Measurements from ENCODE around the gene AANAT.

AANAT gene

DNA sequence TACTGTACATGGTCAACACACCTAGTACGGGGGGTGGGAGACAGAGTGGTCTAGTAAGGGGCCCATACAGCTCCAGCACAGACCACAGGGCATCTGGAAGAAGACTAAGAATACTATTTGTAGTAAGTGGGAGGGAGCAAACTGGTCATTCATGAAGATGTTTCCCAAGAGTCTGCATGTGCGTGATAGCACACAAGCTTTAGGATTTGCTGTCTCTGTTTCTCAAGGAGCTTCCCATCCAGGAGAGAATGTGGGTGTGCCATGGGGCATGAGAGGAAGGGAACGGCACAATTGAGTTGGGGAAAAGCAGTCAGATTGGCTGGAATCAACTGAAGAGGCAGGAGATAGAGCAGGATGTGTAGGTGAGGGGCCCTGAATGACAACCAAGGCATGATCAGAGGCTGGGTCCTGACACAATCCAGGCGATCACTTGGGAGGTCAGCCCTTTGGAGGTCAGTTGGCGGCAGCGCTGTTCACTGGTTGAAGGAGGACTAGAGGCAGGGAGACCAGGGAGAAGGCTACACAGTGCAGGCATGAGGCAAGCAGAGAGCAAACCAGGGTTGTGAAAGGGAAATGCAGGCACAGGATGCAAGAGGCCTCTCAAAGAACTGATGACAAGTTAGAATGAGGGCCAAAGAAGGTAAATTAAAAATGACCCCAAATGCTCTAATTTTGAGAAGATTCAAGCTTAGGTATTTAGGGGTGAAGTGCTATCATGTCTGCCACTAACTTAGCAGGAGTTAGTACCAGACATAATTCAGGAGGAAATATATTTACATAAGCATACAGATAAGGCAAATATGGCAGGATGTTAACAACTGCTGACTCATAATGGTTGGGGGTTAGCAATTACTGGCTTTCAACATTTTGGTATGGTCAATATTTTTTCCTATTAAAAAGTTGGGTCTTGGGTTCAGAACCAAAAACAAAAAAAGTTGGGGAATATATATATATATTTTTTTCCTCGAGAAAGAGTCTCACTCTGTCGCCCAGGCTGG, 24.8 kb upstream of the AANAT start:
- no peak for DNase-seq

DNA sequence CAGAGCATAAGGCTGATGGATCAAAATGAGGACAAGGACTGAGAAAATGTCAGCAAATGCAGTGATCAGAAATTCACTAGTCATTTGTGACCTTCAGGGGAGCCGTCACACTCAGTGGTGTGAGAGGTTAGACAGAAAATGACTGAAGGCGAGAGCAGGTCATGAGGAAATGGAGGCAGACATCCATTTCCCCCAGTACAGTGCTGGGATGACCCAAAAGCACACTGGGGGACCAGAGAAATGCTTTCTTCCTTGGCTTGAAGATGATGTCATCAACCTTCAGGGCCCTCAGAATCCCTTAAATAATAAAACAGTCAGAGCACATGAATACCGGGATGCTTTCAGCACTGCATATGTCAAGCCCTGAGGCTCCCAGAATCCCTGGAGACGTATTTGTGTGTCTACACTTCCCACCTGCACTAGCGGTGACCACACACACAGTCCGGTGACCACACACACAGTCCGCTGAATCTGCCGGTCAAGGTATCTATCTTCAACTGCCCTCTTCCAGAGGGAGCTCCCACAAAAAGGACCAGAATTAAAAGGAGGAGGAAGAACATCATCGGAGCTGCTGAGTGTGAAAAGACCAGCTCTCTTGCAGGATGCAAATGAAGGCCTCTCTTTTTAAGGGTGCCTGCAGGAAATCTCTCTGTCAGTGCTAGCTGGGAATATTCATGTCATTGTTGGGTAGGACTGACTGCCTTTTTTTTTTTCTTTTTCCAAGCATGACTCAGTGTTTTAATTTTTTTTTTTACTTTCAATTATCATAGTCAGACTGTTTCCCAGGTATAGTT, 22.7 kb upstream of the AANAT start:
- no peak for DNase-seq

- DNase-seq, result no peak
Measured at GRCh38 chr17:76445697-76446448, 21.5 kb upstream of the AANAT start.

DNA sequence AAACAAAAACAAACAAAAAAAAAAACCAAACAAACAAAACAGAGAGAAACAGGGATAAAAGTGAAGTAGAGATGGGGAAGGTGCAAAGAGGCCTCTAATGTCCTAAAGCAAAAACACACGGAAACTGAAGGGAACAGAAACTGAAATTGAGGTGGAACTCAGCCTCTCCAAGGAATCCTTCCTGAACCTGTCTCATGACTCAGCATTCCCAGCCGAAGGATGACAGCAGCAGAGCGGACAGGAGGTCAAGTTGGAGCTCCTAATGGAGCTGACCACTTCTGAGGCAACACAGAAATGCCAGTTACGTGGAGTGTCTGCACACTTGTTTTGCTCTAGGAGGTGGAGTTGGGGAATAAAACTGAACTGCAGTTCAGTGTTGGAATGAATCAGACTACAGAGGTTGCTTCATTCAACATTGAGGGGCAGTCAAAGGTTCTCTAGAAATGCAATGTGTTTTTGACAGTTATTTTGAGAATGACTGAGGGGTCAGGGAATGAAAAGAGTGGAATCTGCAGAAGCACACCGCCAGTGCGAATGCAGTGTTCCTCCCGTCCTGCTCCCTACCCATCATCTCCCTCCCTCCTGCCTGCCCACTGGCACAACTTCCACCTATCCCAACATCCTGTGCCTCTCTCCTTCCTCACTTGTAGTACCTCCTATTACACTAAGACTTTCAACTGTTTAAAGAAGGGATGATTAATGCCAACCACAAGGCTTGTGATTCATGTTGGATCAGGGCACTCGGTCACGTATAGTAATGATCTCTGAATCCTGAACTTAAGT, 20.8 kb upstream of the AANAT start:
- no peak for DNase-seq

DNA sequence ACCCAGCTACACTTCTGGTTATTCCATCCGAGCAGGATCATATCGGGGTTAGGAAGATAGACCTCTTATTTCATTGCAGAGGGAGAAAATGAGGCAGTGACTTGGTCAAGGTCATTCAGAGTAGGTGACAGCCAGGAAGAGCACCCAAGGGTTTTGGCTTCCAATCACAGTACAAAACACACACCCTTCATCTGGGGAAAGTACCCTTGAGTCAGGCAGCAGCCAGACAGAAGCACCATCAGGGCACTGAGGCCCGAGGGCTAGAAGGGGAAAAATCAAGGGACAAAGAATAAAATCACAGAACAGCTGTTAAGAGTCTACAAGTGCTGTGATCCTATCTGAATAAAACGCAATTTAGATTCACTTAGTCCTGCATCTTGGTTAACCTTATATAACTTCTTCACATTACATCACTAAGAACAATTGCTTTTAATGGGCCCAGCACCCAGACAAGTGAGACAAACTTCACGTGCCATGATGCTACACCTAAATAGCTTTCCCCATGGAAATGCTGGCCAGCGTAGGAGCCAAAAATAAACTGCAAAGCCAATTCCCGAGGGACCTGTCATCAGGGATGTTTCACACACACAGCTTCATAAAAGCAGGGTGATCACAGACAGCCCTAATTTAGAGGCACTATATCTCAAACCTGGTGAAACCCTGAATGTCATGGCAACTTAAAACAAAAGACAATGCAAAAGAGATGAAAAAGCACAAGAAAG, 19.3 kb upstream of the AANAT start:
- no peak for DNase-seq

- no peak for DNase-seq
Measured at GRCh38 chr17:76449126-76449525, 18.3 kb upstream of the AANAT start.

DNA sequence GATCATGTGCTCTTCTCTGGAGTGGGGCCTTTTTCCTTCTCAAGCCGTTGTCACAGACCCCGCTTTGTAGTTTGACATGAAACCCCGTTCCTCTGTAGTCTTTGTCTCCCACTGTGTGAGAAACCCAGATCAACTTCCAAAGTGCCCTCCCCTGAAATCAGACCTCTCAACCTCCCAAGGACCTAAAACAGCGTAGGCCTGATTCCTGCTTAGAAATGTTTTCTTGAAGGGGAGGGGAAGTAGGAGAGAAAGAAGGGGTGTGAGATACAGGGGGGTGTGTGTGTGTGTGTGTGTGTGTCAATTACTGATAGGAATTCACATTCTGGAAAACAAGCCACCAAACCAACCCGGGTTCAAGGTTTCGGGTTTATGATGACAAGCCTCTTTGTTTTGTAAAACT, 15.9 kb upstream of the AANAT start:
- DNase-seq, result no peak

DNA sequence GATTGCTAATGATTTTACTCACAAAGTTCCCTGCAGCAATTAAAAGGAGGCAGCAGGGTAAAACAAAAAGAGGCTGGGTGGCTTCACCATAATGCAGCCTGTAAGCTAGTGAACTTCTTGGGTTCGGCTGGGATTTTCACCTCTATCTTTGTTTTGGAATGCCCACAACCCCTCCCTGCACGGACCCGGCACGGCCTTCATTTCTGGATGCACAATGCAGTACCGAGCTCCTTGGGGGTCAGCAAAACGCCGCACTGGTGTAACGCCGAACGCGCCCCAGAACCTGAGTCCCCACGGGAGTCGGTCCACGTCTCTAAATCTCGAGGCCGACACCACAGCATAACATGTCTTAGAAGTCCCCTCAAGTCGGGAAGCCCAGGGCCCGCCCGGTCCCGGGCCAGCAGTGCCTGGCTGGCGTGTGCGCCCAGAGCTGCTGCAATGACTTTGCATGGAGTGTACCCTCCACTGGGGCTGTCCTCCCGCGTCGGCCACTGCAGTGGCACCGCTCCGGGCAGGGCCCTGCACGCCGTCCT, 15.2 kb upstream of the AANAT start:
- DNase-seq, result no peak

GRCh38 chr17:76452660-76453430, 14.6 kb upstream of the AANAT start, which contains the start of gene UBE2O:
Gene UBE2O, minus strand, starts transcription at chr17:76453152. Its CDS starts 11 bp downstream, at chr17:76453141.
- peak; percentile 73 for DNase-seq

DNA sequence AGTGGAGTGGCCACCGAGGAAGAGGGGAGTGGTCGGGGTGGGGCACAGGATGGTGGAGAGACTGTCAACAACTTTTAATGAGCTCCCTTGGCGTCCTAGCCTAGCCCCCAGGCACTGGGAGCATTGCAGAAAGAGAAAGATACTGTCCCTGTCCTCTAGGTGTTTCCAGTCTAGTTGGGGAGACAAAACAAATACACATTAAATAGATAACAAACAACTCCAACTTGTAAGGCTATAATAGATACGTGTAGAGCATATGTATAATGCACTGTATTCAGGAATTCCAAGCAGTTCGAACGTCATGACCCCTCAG, 14.0 kb upstream of the AANAT start:
- DNase-seq, result no peak

GRCh38 chr17:76458580-76459490, 8.6 kb upstream of the AANAT start:
- no peak for DNase-seq

GRCh38 chr17:76459674-76460073, 7.7 kb upstream of the AANAT start:
- no peak for DNase-seq

- no peak for DNase-seq
Measured at GRCh38 chr17:76461765-76462555, 5.4 kb upstream of the AANAT start.

DNA sequence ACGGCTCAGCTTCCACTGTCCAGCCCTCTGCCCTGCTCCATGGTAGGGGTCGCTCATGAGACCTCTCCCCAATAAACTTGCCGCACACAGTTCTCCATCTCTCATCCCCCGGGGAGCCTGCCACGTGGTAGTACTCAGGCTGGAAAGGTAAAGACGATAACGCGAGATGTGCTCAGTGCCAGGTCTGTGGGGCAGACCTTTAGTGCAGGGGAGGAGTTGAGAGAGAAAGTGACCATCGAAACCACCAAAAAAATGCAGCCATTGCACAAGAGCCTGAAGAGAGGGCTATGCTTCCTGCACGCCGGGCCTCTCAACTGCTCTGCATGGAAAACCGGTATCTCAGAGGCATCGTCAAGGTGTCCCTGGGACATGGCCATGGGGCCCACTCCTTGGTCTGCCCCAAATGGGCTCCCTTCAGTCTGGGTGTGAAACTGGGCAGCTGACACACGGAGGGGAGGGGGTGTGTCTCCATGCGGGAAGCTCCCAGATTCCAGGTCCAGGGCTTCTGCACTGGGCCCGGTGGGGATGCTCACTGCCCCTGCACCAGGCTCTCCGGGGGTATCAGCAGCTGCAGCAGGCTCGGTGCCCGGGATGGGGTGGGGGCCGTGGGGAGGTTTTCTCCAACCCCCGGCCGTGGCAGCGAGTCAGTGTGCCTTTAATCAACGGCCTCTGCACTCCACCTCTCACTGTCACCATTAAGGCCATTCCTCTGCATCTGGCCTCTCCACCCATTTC, 4.7 kb upstream of the AANAT start:
- no peak for DNase-seq

- DNase-seq, result no peak
Measured at GRCh38 chr17:76466775-76467130, 650 bp upstream of the AANAT start.

DNA sequence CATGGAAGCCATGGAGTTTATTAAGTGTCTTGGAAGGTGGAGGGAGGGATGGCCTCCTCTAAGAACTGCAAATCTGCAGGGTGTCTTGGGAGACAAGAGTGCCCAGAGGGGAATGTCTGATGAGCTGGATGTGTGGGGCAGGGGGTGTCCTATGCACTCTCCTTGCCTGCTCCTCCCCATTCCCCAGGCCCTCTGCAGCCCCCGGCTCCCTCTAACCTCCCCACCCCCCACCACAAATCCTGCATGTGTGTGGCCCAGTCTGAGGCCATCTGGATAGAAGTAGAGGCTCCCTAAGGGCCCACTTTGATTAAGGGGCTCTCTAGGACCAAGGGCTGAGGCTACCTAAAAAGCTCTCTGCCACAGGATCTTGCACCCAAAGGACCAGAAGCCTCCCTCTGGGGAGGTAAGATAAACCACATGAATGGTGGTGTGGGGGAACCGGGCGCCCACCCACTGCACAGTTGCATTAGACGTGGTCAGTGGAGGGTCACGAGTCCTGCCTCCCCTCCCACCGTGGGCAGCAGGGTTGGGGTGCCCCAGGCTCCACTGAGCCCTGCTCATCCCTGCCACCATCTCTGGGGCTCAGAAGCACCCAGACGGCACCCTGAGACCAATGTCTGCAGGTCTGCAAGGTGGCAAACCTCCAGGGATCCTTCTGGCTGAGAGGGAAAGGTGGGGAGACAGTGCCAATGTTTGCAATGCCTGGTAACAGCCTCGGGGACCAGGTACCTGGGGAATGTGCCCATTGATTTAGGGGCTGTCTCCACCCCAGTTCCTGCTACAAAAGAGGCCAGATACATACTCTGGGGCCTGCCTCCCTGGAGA, 618 bp downstream of the AANAT start:
- DNase-seq, result no peak

GRCh38 chr17:76468634-76469010, 1.2 kb downstream of the AANAT start:
- no peak for DNase-seq

Measured in NCI-H1694 (cell line).